ENCODE data around the gene TP53BP2. TPM values are rescaled to one million over a fixed set of nuclear protein-coding genes. Genes with fewer than 3 reads are reported as not detected.
"Not testable (repeated sequence)": the region's sequence is repeated elsewhere in the genome, so short reads cannot be mapped to it uniquely, and the experiment has no call there.

The TP53BP2 gene
- total RNA-seq, 4 donors from 2014 or later = 26.6 to 106 (median 43.8) TPM

- H3K27ac ChIP-seq (replicated peaks in 1 of 4) = no peak overlapping the region
- no peak for DNase-seq (ENCODE audit: extremely low spot score)
- WGBS = 86% methylated on average over 5 of the region's 5 CpGs
- no peak overlapping the region for H3K4me3 ChIP-seq
- H3K27me3 ChIP-seq = peaks cover 0 to 7% (median 0%) of the 10 kb centered on the region in 4 donors
- TF ChIP-seq EP300 (IDR thresholded peaks at IDR 0.05) (no peak), POLR2AphosphoS5 (IDR thresholded peaks at IDR 0.05) (no peak), POLR2A (IDR thresholded peaks at IDR 0.05; ENCODE audit: low read depth) (no peak), CTCF (IDR thresholded peaks at IDR 0.05) (no peak)
- H3K4me1 ChIP-seq = no peaks in the 10 kb centered on the region
- H3K9me3 ChIP-seq = no peaks in the 10 kb centered on the region
- intact Hi-C loops (cut with DNase I) = no loop called here
- no peaks in the 10 kb centered on the region for H3K36me3 ChIP-seq
These were observed 26.7 kb upstream of the TP53BP2 start for GRCh38 chr1:223872308-223872901.

DNA sequence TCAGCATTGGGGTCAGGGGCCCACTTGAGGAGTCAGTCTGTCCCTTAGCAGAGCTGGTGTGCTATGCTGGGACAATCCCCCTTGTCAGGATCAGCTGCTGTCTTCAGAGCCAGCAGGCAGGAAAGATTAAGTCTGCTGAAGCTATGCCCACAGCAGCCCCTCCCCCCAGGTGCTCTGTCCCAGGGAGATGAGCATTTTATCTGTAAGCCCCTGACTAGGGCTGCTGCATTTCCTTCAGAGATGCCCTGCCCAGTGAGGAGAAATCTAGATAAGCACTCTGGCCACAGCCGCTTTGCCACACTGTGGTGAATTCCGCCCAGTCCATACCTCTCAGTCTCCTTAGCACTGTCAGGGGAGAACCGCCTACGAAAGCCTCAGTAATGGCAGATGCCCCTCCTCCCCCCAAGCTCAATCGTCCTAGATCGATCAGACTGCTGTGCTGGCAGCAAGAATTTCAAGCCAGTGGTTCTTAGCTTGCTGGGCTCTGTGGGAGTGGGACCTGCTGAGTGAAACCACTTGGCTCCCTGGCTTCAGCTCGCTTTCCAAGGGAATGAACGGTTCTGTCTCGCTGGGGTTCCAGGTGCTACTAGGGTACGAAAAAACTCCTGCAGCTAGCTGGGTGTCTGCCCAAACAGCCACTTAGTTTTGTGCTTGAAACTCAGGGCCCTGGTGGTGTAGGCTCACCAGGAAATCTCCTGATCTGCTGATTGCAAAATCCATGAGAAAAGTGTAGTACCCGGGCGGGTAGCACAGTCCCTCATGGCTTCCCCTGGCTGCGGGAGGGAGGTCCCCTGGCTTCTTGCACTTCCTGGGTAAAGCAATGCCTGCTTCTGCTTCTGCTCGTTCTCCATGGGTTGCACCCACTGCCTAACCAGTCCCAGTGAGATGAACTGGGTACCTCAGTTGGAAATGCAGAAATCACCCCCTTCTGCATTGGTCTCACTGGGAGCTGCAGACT is 25.1 kb upstream of the TP53BP2 start:
- Histone ChIP-seq H3K27me3 (peaks cover 0 to 7% (median 0%) of the 10 kb centered on the region in 4 donors), H3K27ac (replicated peaks in 1 of 4) (no peak overlapping the region), H3K4me3 (no peak overlapping the region), H3K36me3 (no peaks in the 10 kb centered on the region), H3K4me1 (no peaks in the 10 kb centered on the region), H3K9me3 (no peaks in the 10 kb centered on the region)
- TF ChIP-seq EP300 (IDR thresholded peaks at IDR 0.05) (no peak), CTCF (IDR thresholded peaks at IDR 0.05) (no peak), POLR2A (IDR thresholded peaks at IDR 0.05; ENCODE audit: low read depth) (no peak), POLR2AphosphoS5 (IDR thresholded peaks at IDR 0.05) (no peak)
- peak; percentile 80 for DNase-seq (ENCODE audit: extremely low spot score)
- intact Hi-C loops (cut with DNase I) = no loop called here
- 60% methylated on average over 14 of the region's 14 CpGs for WGBS

- H3K4me1 ChIP-seq; H3K27ac ChIP-seq (replicated peaks in 1 of 4); H3K9me3 ChIP-seq; H3K4me3 ChIP-seq; H3K27me3 ChIP-seq; intact Hi-C loops (cut with DNase I); H3K36me3 ChIP-seq: not testable (repeated sequence)
- DNase-seq (ENCODE audit: extremely low spot score) = peak; percentile 4
- WGBS = 97% methylated on average over 16 of the region's 19 CpGs
These were observed 19.0 kb upstream of the TP53BP2 start for GRCh38 chr1:223864599-223865368.

GRCh38 chr1:223864084-223864483 is 18.3 kb upstream of the TP53BP2 start:
- H3K4me3 ChIP-seq = no peak overlapping the region
- TF ChIP-seq POLR2AphosphoS5 (IDR thresholded peaks at IDR 0.05) (no peak), EP300 (IDR thresholded peaks at IDR 0.05) (no peak), POLR2A (IDR thresholded peaks at IDR 0.05; ENCODE audit: low read depth) (no peak), CTCF (IDR thresholded peaks at IDR 0.05) (no peak)
- no peaks in the 10 kb centered on the region for H3K36me3 ChIP-seq
- H3K27me3 ChIP-seq = no peaks in the 10 kb centered on the region
- H3K27ac ChIP-seq (replicated peaks in 1 of 4) = no peak overlapping the region
- intact Hi-C loops (cut with DNase I) = no loop called here
- H3K4me1 ChIP-seq = no peaks in the 10 kb centered on the region
- H3K9me3 ChIP-seq = no peaks in the 10 kb centered on the region
- peak; percentile 90 for DNase-seq (ENCODE audit: extremely low spot score)
- 97% methylated on average over 14 of the region's 17 CpGs for WGBS

- DNase-seq (ENCODE audit: extremely low spot score) = no peak
- Histone ChIP-seq H3K4me1 (no peaks in the 10 kb centered on the region), H3K27ac (replicated peaks in 1 of 4) (no peak overlapping the region), H3K4me3 (no peak overlapping the region), H3K27me3 (no peaks in the 10 kb centered on the region), H3K9me3 (no peaks in the 10 kb centered on the region), H3K36me3 (no peaks in the 10 kb centered on the region)
- intact Hi-C loops (cut with DNase I) = no loop called here
- WGBS = 87% methylated on average over 1 of the region's 1 CpG
- TF ChIP-seq POLR2AphosphoS5 (IDR thresholded peaks at IDR 0.05) (no peak), CTCF (IDR thresholded peaks at IDR 0.05) (no peak), POLR2A (IDR thresholded peaks at IDR 0.05; ENCODE audit: low read depth) (no peak), EP300 (IDR thresholded peaks at IDR 0.05) (no peak)
These were observed 16.2 kb upstream of the TP53BP2 start for GRCh38 chr1:223861904-223862303.
